ENCODE measurements around the gene AP3S1.
A peak's percentile ranks its signal among the peaks of the same experiment; 100 is the strongest.

Gene AP3S1

GRCh38 chr5:115941051-115941675 is 99.4 kb downstream of the AP3S1 start:
- peak; percentile 54 to 65 for DNase-seq

- no peak for DNase-seq
Observed at GRCh38 chr5:115944501-115944900, 102.8 kb downstream of the AP3S1 start.

GRCh38 chr5:115946655-115947054 is 104.9 kb downstream of the AP3S1 start:
- no peak for DNase-seq

- no peak for DNase-seq
Observed at GRCh38 chr5:115947260-115947659, 105.5 kb downstream of the AP3S1 start.

DNA sequence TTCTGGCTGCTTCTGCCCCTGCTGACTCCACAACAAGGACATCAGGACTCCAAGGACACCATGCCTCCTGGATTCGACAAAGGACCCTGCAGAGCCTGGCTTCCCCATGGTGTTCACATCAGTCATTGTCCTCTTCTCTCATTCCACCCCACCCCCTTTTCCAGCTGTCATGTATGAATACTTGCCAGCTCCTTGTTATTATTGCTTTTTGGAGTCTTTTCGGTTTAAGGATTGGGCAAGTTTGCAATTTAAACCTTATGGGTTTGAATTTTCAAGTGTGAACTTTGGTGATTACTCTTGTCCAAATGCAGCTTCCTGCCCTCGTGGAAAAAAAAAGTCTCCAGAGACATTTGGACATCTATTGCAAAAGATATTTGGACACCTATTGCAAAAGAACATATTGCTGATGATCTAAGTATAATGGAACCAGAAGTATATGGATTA is 106.4 kb downstream of the AP3S1 start:
- DNase-seq = peak; percentile 37 to 56

DNA sequence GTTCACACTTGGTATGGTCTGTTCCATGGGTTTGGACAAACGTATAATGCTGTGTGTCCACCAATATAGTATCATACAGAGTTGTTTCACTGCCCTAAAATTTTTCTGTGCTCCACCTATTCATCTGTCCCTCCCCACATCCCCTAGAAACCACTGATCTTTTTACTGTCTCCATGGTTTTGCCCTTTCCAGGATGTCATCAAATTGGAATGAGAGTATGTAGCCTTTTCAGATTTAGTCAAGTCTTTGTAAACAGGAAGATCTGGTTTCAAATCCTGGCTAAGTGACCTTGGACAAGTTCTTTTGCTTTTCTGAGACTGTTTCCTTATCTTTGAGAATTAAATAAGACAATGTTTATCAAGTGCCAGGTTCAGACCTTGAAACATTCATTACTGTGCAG is 107.4 kb downstream of the AP3S1 start:
- DNase-seq = no peak

DNA sequence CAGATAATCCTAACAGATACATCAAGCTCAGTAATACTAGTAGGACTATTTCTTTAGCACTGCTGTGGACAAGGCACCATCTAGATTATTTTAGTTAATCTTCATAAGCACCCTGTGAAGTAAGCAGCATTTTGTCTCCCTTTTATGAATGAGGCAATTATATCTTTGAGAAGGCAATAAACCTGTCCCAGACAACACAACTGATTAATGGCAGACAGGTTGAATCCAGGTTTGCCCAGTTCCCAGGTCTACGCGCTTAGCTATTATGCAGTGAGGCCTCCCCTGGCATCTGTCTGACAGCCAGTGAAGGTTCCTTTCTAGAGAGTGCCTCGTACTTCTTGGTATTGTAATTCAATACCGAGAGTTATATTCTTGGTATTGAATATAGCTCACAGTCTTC is 110.9 kb downstream of the AP3S1 start:
- no peak for DNase-seq

- DNase-seq = no peak
Observed at GRCh38 chr5:115954144-115954543, 112.4 kb downstream of the AP3S1 start.

GRCh38 chr5:115956957-115957356 is 115.2 kb downstream of the AP3S1 start:
- DNase-seq = no peak

GRCh38 chr5:115961381-115962238 is 119.9 kb downstream of the AP3S1 start:
- DNase-seq = no peak

GRCh38 chr5:115962239-115962564 is 120.5 kb downstream of the AP3S1 start, which contains the start of gene LVRN:
LVRN (plus strand) TSS chr5:115962475; CDS start chr5:115962618, 143 bp downstream.
- DNase-seq = no peak

DNA sequence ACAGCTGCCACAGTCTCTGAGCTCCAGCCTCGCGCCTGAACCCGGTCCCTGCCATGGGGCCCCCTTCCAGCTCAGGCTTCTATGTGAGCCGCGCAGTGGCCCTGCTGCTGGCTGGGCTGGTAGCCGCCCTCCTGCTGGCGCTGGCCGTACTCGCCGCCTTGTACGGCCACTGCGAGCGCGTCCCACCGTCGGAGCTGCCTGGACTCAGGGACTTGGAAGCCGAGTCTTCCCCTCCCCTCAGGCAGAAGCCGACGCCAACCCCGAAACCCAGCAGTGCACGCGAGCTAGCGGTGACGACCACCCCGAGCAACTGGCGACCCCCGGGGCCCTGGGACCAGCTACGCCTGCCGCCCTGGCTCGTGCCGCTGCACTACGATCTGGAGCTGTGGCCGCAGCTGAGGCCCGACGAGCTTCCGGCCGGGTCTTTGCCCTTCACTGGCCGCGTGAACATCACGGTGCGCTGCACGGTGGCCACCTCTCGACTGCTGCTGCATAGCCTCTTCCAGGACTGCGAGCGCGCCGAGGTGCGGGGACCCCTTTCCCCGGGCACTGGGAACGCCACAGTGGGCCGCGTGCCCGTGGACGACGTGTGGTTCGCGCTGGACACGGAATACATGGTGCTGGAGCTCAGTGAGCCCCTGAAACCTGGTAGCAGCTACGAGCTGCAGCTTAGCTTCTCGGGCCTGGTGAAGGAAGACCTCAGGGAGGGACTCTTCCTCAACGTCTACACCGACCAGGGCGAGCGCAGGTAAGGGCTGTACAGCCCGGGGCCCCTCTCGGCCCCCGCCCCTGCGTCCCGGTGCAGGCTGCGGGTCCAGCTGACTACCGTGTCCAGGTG is 121.0 kb downstream of the AP3S1 start:
- no peak for DNase-seq

- no peak for DNase-seq
Observed at GRCh38 chr5:115963566-115963965, 121.8 kb downstream of the AP3S1 start.

Measured in AML-193 (cell line).